ENCODE data around the gene DOHH. TPM values are rescaled to one million over a fixed set of nuclear protein-coding genes. Genes with fewer than 3 reads are reported as not detected.

DOHH gene
- total and polyA plus RNA-seq, 9 of the 15 experiments (the other 6 are each of a cell fraction or from before 2014, with no cell fraction given) = 0.14 to 47.2 (median 5.1) TPM

DNA sequence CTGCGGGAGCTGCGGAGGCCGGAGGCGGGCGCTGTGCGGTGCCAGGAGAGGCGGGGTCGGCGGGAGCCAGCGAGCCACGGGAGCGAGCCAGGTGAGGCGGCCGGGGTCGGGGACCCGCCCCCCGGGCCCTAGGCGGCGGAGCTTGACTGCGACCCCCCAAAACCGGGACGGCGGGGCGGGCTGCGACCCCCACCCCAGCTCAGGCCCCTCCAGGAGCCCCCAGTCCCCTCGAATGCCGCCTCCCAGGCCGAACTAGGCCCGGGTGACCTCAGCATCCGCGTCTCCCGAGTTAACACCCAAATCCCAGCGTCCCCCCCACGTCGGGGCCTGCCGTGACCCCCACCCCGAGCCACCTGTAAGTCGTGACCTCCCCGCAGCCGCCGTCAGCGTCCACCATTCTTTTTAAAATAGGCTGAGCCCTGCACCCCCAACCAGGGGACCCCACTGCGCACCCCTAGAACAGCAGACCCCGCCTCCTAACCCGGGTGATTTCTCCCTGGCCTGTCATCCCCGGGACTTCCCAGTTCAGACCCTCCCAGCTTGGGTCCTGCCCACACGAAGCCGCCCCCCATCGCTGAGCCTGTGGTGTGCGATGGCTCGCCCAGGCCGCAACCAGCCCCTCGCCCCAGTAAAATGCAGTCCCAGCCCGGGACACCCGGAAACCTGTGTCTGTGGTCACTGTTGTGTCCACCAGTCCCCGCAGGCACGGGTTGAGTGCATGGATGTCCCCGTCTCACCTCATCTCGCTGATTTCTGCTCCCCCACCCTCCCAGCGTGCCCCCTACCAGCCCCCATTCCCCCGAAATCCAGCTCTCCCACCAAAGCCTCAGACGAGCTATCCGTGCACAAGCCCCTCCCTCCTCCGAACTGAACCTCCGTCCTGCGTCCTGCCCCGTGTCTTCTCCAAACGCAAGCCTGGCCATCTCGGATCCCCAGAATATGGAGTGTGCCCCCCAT is 6.2 kb upstream of the DOHH start (continued):
- TF ChIP-seq DEAF1 (CRISPR knock-in tag; IDR thresholded peaks at IDR 0.05) = no peak
- no peak for TF ChIP-seq HNRNPK (IDR thresholded peaks at IDR 0.05; ENCODE audit: low read depth, low read length, poor library complexity, severe bottlenecking)
- TF ChIP-seq CHD1 (IDR thresholded peaks at IDR 0.05; ENCODE audit: low read length) = peak; percentile 74
- TF ChIP-seq ZNF589 (CRISPR knock-in tag; IDR thresholded peaks at IDR 0.05; ENCODE audit: low read depth) = no peak
- TF ChIP-seq KDM4B (IDR thresholded peaks at IDR 0.05; ENCODE audit: borderline replicate concordance in 2 of 2, low read depth in 1 of 2) = no peak
- TF ChIP-seq RB1 (IDR thresholded peaks at IDR 0.05; ENCODE audit: low read depth) = peak; percentile 73; the same call in 1 of the 2 replicates
- TF ChIP-seq MEIS2 (IDR thresholded peaks at IDR 0.05; ENCODE audit: partially characterized antibody) = no peak
- TF ChIP-seq, protein P1, sequence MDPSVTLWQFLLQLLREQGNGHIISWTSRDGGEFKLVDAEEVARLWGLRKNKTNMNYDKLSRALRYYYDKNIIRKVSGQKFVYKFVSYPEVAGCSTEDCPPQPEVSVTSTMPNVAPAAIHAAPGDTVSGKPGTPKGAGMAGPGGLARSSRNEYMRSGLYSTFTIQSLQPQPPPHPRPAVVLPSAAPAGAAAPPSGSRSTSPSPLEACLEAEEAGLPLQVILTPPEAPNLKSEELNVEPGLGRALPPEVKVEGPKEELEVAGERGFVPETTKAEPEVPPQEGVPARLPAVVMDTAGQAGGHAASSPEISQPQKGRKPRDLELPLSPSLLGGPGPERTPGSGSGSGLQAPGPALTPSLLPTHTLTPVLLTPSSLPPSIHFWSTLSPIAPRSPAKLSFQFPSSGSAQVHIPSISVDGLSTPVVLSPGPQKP (CRISPR knock-in tag; IDR thresholded peaks at IDR 0.05) = no peak
- no peak for TF ChIP-seq E2F5 (CRISPR knock-in tag; IDR thresholded peaks at IDR 0.05)
- peak; percentile 68 for TF ChIP-seq ZFX (CRISPR knock-in tag; IDR thresholded peaks at IDR 0.05)
- TF ChIP-seq CREB5 (CRISPR knock-in tag; IDR thresholded peaks at IDR 0.05) = no peak
- no peak for TF ChIP-seq ZNF197 (CRISPR knock-in tag; IDR thresholded peaks at IDR 0.05; ENCODE audit: low read depth)
- no peak for TF ChIP-seq ZNF766 (CRISPR knock-in tag; conservative IDR thresholded peaks at IDR 0.05)
- peak; percentile 62 for TF ChIP-seq SP1 (CRISPR knock-in tag; IDR thresholded peaks at IDR 0.05)
- no peak for TF ChIP-seq ZC3H11A (IDR thresholded peaks at IDR 0.05; ENCODE audit: low read depth, low read length)
- no peak for TF ChIP-seq ZHX1 (conservative IDR thresholded peaks at IDR 0.05; ENCODE audit: low read length)
- no peak for TF ChIP-seq RFX1 (IDR thresholded peaks at IDR 0.05)
- TF ChIP-seq FOSL1 (tag; conservative IDR thresholded peaks at IDR 0.05) = no peak
- TF ChIP-seq EWSR1 (IDR thresholded peaks at IDR 0.05; ENCODE audit: borderline replicate concordance, low read depth, partially characterized antibody) = no peak
